Measurements from ENCODE around the gene ELP6.

Gene ELP6, protein sequence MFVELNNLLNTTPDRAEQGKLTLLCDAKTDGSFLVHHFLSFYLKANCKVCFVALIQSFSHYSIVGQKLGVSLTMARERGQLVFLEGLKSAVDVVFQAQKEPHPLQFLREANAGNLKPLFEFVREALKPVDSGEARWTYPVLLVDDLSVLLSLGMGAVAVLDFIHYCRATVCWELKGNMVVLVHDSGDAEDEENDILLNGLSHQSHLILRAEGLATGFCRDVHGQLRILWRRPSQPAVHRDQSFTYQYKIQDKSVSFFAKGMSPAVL

DNA sequence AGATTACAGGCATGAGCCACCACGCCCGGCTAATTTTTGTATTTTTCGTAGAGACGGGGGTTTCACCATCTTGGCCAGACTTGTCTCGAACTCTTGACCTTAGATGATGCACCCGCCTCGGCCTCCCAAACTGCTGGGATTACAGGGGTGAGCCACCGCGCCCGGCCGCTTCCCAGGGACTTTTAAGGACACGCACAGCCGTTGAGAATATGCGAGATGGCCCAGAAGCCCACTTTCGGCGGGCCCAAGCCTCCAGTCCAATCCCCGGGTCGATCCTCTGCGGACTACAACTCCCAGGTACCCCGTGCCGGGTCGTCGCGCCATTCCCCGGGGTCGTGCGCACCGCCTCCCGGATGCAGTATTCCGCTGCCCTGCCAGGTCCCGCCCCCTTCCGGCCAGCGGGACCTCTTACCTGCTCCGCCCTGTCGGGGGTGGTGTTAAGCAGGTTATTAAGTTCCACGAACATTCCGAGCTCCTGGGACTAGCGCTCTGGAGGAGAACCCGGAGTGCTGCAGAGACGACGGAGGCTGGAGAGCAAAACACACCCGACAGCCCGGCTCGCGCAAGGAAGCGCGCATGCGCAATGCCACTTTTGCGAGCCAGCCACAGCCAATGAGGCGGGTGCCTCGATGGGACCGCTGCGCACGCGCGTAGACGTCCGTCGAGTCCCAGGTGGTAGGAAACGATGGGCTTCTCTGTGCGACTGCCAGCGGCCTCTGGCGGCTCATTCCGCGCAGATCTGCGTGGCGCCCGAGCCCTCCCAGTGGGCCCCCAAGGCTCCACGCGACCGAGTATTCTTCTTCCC lies at the start of gene ELP6:
Gene ELP6, minus strand, starts transcription at position 588 of the 805 bp plus-strand sequence. Its CDS starts 122 bp downstream, at position 466.
- Histone ChIP-seq H3K79me2 (no peaks in the 10 kb centered on the region), H2AFZ (peak within 1 kb of the TSS; percentile 96), H3K27ac (peak within 1 kb of the TSS; percentile 95), H3K27me3 (ENCODE audit: control insufficient read depth, insufficient read depth, low read length) (no peaks in the 10 kb centered on the region), H3K9ac (peak within 1 kb of the TSS; percentile 23), H3K9me3 (ENCODE audit: control insufficient read depth, low read length) (no peaks in the 10 kb centered on the region), H3K4me2 (ENCODE audit: low read length) (peak within 1 kb of the TSS; percentile 86), H3K4me1 (no peaks in the 10 kb centered on the region), H3K36me3 (ENCODE audit: control insufficient read depth, insufficient read depth, low read length) (no peaks in the 10 kb centered on the region), H3K4me3 (ENCODE audit: low read depth, low read length) (peak within 1 kb of the TSS; percentile 99)
- TF ChIP-seq, protein P1, sequence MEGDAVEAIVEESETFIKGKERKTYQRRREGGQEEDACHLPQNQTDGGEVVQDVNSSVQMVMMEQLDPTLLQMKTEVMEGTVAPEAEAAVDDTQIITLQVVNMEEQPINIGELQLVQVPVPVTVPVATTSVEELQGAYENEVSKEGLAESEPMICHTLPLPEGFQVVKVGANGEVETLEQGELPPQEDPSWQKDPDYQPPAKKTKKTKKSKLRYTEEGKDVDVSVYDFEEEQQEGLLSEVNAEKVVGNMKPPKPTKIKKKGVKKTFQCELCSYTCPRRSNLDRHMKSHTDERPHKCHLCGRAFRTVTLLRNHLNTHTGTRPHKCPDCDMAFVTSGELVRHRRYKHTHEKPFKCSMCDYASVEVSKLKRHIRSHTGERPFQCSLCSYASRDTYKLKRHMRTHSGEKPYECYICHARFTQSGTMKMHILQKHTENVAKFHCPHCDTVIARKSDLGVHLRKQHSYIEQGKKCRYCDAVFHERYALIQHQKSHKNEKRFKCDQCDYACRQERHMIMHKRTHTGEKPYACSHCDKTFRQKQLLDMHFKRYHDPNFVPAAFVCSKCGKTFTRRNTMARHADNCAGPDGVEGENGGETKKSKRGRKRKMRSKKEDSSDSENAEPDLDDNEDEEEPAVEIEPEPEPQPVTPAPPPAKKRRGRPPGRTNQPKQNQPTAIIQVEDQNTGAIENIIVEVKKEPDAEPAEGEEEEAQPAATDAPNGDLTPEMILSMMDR (IDR thresholded peaks at IDR 0.05) = peak; percentile 37

DNA sequence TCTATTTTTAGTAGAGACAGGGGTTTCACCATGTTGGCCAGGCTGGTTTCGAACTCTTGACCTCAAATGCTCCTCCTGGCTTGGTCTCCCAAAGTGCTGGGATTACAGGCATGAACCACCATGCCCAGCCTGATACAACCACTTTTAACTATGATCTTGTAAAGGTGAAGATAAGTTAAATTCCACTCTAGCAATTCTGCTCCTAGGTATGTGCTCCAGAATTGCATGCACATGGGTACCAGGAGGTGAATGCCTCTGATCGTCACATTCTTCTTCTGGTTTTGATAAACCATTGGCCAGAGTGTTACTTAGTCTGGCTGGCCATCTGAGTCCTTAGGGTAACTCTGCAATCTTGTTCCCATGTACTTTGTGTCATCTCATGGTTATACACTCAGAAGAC lies 42.8 kb upstream of the ELP6 start:
- Histone ChIP-seq H3K9me3 (ENCODE audit: control insufficient read depth, low read length) (no peaks in the 10 kb centered on the region), H3K4me3 (ENCODE audit: low read depth, low read length) (no peak overlapping the region), H3K9ac (no peak overlapping the region), H2AFZ (no peak overlapping the region), H3K36me3 (ENCODE audit: control insufficient read depth, insufficient read depth, low read length) (no peaks in the 10 kb centered on the region), H3K27ac (no peak overlapping the region), H3K27me3 (ENCODE audit: control insufficient read depth, insufficient read depth, low read length) (no peaks in the 10 kb centered on the region), H3K4me1 (no peaks in the 10 kb centered on the region), H3K4me2 (ENCODE audit: low read length) (no peak overlapping the region), H3K79me2 (no peaks in the 10 kb centered on the region)
- TF ChIP-seq, protein P1 (IDR thresholded peaks at IDR 0.05) = no peak

DNA sequence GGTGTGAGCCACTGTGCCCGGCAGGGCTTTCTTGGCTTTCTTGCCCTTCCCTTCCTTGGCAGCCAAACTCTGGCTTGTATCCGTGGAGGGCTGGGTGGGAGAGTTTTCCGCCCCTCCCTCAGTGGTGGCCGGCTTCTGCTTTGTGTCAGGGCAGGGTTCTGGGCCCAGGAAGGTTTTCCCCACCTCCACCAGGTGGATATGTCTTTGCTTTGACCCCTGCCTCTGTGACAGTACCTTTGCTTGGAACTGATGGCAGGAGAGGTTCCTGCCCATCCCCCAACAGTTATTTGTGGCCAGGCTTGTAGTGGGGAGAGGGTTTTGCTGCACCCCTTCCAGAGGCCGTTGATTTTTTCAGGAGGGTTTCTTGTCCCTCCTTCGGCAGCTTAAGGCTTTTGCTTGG lies 40.8 kb upstream of the ELP6 start:
- no peaks in the 10 kb centered on the region for H3K9me3 ChIP-seq (ENCODE audit: control insufficient read depth, low read length)
- no peak overlapping the region for H3K9ac ChIP-seq
- no peak overlapping the region for H3K4me2 ChIP-seq (ENCODE audit: low read length)
- H3K4me1 ChIP-seq = no peaks in the 10 kb centered on the region
- no peak overlapping the region for H3K27ac ChIP-seq
- H3K36me3 ChIP-seq (ENCODE audit: control insufficient read depth, insufficient read depth, low read length) = no peaks in the 10 kb centered on the region
- TF ChIP-seq, protein P1 (IDR thresholded peaks at IDR 0.05) = no peak
- no peak overlapping the region for H2AFZ ChIP-seq
- H3K79me2 ChIP-seq = no peaks in the 10 kb centered on the region
- H3K4me3 ChIP-seq (ENCODE audit: low read depth, low read length) = no peak overlapping the region
- H3K27me3 ChIP-seq (ENCODE audit: control insufficient read depth, insufficient read depth, low read length) = no peaks in the 10 kb centered on the region

DNA sequence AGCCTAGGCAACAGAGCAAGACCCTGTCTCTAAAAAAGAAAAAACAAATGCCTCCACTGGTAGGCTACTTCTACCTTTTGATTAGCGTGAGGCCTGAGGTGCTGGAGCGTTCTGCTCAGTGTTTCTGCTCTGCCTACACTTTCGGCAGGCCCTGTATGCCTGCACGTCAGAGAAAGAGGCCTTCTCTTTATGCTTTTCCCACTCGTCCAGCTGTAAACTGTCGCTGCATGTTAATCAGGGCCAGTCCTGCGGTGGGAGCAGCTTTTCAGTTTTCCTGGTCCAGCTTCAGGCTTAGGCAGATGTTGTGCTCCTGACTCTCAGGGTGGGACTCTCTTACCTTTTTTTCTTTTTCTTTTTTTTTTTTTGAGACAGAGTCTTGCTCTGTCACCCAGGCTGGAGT lies 39.9 kb upstream of the ELP6 start:
- no peak overlapping the region for H3K9ac ChIP-seq

More for the DNA sequence above, 39.9 kb upstream of the ELP6 start:
- H3K27ac ChIP-seq = no peak overlapping the region
- H2AFZ ChIP-seq = no peak overlapping the region
- no peak overlapping the region for H3K4me3 ChIP-seq (ENCODE audit: low read depth, low read length)
- TF ChIP-seq, protein P1 (IDR thresholded peaks at IDR 0.05) = no peak
- H3K79me2 ChIP-seq = no peaks in the 10 kb centered on the region
- H3K9me3 ChIP-seq (ENCODE audit: control insufficient read depth, low read length) = no peaks in the 10 kb centered on the region
- H3K4me1 ChIP-seq = no peaks in the 10 kb centered on the region
- H3K4me2 ChIP-seq (ENCODE audit: low read length) = no peak overlapping the region
- no peaks in the 10 kb centered on the region for H3K27me3 ChIP-seq (ENCODE audit: control insufficient read depth, insufficient read depth, low read length)
- no peaks in the 10 kb centered on the region for H3K36me3 ChIP-seq (ENCODE audit: control insufficient read depth, insufficient read depth, low read length)

Measured in parathyroid adenoma (tissue), 2 donors.